Right renal cortex interstitium (tissue), 3 donors: Measurements from ENCODE around the gene ZAP70. TPM values are rescaled to one million over a fixed set of nuclear protein-coding genes. Genes with fewer than 3 reads are reported as not detected.
"Not testable (repeated sequence)": the region's sequence is repeated elsewhere in the genome, so short reads cannot be mapped to it uniquely, and the experiment has no call there.

Source experiments
- DNase-seq, 3 donors: peaks; one replicate each; pipeline ENCODE4 v3.0.0-alpha.2; 2013; ENCODE audit warnings: low read depth in 3 of 3, low spot score in 2 of 3
- polyA plus RNA-seq, 3 donors: library from polyadenylated mRNA; unstranded; fragments of 120-200 nt; gene quantifications; one replicate each; pipeline ENCODE4 v1.2.1, GENCODE V29; 2013; ENCODE audit not compliant: insufficient read length in 3 of 3

Gene ZAP70
- polyA plus RNA-seq, 3 donors = 1.5 to 2.3 (median 1.7) TPM

GRCh38 chr2:97697252-97698235 lies 15.8 kb upstream of the ZAP70 start:
- peak; percentile 60 to 71 (median 67) for DNase-seq

- DNase-seq = no peak
These were observed 14.8 kb upstream of the ZAP70 start for GRCh38 chr2:97698530-97698929.

GRCh38 chr2:97699765-97700444 lies 13.5 kb upstream of the ZAP70 start:
- peak in 2 of 3 donors; percentile 41 for DNase-seq

GRCh38 chr2:97701186-97701585 lies 12.2 kb upstream of the ZAP70 start:
- DNase-seq = no peak

- DNase-seq = no peak
These were observed 11.4 kb upstream of the ZAP70 start for GRCh38 chr2:97701851-97702465.

- DNase-seq = no peak
These were observed 10.5 kb upstream of the ZAP70 start for GRCh38 chr2:97702731-97703470.

GRCh38 chr2:97703741-97704140 lies 9.6 kb upstream of the ZAP70 start:
- no peak for DNase-seq

GRCh38 chr2:97704989-97705388 lies 8.4 kb upstream of the ZAP70 start:
- DNase-seq = no peak

GRCh38 chr2:97706112-97706511 lies 7.3 kb upstream of the ZAP70 start:
- no peak for DNase-seq

GRCh38 chr2:97706708-97707345 lies 6.5 kb upstream of the ZAP70 start:
- DNase-seq = no peak

- DNase-seq = no peak
These were observed 5.9 kb upstream of the ZAP70 start for GRCh38 chr2:97707362-97708047.

GRCh38 chr2:97708048-97708380 lies 5.4 kb upstream of the ZAP70 start:
- DNase-seq = no peak

GRCh38 chr2:97708608-97709007 lies 4.8 kb upstream of the ZAP70 start:
- no peak for DNase-seq

- no peak for DNase-seq
These were observed 2.0 kb upstream of the ZAP70 start for GRCh38 chr2:97711394-97711711.

GRCh38 chr2:97712175-97712574 lies 1.2 kb upstream of the ZAP70 start:
- not testable (repeated sequence) for DNase-seq

- no peak for DNase-seq
These were observed 582 bp upstream of the ZAP70 start for GRCh38 chr2:97712693-97713295.

GRCh38 chr2:97714084-97714949 lies 941 bp downstream of the ZAP70 start:
- no peak for DNase-seq

GRCh38 chr2:97714950-97715652 lies 1.7 kb downstream of the ZAP70 start:
- no peak for DNase-seq
